22Rv1 (cell line): ENCODE measurements around the gene TBC1D22A.

Source experiments
- H3K27ac ChIP-seq: fragments of 450-650 bp; 2 replicates; pipeline ENCODE4 v1.5.1; 2017
- ZFX ChIP-seq: fragments of 450-650 bp; IDR thresholded peaks from 2 replicates; pipeline ENCODE4 v1.6.1; 2017; ENCODE audit warnings: antibody characterized with exemption, borderline replicate concordance
- TF ChIP-seq, protein P1 (sequence below): fragments of 450-650 bp; IDR thresholded peaks from 2 replicates; pipeline ENCODE4 v1.5.1; 2017; ENCODE audit warnings: mild to moderate bottlenecking

Gene TBC1D22A

DNA sequence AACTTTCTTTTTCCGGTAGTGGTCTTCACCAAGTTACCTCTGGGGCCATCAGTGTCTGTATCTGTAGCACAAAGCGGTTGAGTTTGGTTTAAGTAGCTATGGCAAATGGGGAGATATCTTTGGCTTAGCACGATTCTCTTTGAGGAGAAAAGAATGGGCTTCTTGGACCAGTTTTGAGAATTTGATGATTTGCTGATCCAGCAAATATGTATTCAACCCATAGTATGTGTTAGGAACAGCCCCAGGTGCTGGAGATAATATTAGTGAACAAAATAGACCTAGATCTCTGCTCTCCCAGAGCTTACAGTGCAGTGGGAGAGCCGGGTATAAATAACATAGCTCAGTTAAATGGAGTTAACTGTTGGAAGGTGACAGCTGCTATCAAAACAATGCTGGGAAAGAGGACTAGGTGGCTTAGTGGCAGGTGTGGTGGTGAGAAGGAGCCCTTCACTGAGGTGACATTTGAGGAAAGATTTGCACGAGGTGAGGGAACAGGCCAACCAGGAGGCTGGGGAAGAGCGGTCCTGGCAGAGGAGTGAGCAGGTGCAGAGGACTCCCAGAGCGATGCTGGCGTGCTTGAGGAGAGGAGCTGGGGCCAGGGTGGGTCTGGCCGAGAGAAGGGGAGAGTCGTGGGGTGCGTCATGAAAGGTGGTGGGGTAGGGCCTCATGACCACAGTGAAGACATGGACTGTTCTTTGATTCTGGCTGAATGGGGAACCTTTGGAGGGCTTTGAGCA, 5.0 kb downstream of the TBC1D22A start:
- TF ChIP-seq ZFX = no peak
- TF ChIP-seq, protein P1, sequence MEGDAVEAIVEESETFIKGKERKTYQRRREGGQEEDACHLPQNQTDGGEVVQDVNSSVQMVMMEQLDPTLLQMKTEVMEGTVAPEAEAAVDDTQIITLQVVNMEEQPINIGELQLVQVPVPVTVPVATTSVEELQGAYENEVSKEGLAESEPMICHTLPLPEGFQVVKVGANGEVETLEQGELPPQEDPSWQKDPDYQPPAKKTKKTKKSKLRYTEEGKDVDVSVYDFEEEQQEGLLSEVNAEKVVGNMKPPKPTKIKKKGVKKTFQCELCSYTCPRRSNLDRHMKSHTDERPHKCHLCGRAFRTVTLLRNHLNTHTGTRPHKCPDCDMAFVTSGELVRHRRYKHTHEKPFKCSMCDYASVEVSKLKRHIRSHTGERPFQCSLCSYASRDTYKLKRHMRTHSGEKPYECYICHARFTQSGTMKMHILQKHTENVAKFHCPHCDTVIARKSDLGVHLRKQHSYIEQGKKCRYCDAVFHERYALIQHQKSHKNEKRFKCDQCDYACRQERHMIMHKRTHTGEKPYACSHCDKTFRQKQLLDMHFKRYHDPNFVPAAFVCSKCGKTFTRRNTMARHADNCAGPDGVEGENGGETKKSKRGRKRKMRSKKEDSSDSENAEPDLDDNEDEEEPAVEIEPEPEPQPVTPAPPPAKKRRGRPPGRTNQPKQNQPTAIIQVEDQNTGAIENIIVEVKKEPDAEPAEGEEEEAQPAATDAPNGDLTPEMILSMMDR = no peak
- H3K27ac ChIP-seq = no peak overlapping the region

DNA sequence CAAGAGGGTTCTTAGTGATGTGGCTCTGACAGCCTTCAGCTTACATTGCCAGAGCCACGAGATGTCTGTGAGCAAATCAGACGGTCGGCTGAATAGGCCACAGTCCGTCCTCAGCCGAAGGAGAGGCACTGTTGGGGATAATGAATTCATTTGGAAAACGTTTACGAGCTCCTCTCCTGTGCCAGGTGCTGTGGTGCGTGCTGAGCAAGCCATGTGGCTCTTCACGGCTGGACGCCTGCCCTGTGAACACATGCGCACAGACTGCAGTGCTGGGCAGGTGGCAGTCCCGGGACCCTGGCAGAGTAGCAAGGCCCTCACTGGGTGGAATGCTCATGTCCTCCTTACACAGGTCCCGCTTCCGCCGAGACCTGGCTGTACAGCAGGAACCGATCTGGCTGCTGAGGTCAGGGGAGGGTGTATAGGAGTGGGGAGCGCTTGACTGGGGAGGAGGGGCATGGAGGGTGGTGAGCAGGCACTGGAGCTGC, 6.8 kb downstream of the TBC1D22A start:
- TF ChIP-seq, protein P1 = no peak
- TF ChIP-seq ZFX = no peak
- no peak overlapping the region for H3K27ac ChIP-seq

GRCh38 chr22:46769706-46770105, 7.3 kb downstream of the TBC1D22A start:
- TF ChIP-seq, protein P1 = no peak
- no peak for TF ChIP-seq ZFX
- H3K27ac ChIP-seq = no peak overlapping the region

GRCh38 chr22:46770151-46770641, 7.7 kb downstream of the TBC1D22A start:
- TF ChIP-seq, protein P1 = no peak
- no peak for TF ChIP-seq ZFX
- H3K27ac ChIP-seq = no peak overlapping the region

- H3K27ac ChIP-seq = no peak overlapping the region
- no peak for TF ChIP-seq ZFX
- TF ChIP-seq, protein P1 = no peak
These were observed 8.3 kb downstream of the TBC1D22A start for GRCh38 chr22:46770726-46771125.

GRCh38 chr22:46773076-46773475, 10.6 kb downstream of the TBC1D22A start:
- peak overlapping the region; percentile 59 for H3K27ac ChIP-seq
- TF ChIP-seq, protein P1 = no peak
- no peak for TF ChIP-seq ZFX

DNA sequence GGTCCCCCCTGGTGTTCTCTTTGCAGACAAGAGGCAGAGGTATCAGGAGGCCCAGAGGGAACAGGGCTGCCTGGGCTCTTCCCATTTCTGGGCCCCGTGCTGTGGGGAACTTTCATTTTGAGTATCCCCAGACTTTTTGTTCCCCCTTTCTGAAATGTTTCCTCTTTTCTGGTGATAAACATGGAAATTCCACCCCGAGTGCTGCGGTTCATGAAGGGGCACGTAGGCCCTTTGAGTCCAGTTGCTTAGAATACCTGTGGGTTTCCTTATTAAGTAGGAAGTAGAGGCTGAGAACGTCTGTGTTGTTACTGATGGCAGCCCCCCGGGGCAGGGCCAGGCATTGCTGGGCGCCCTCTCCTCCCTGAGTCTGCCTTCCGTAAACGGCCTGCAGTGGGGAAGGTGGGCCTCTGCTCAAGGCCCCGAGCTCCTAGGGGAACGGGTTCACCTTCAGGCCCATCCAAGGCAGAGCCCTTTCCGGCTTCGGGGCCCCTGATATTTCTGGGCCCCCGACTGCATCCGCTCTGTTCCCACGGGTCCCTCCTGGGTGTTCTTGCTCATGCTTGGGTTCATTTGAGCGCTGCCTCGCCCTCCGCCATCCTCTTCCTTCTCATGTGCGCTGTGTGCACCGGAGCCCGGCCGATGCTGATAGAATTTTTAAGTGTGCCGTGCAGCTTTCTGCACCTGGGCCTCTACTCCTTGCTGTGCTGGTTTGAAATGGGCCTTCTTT, 12.0 kb downstream of the TBC1D22A start:
- H3K27ac ChIP-seq = peak overlapping the region; percentile 59

More for the DNA sequence above, 12.0 kb downstream of the TBC1D22A start:
- TF ChIP-seq, protein P1 = no peak
- TF ChIP-seq ZFX = no peak
